Activated CD4-positive, alpha-beta T cell treated with anti-CD3 and anti-CD28 coated beads, Interleukin-2, amount 10 ng/mL, durations not matched to agents 7 days and 5 days (primary cell): ENCODE results near the gene MCTP2. TPM values are rescaled to one million over a fixed set of nuclear protein-coding genes. Genes with fewer than 3 reads are reported as not detected.

Experiments used
- CTCF ChIA-PET: fragments of 350-600 bp; sonication (Branson Sonifier 250); formaldehyde crosslinking; loops from one replicate; lab custom pipeline; 2021; ENCODE audit warnings: antibody characterized with exemption; lab: Charles Lee
- POLR2A ChIA-PET: fragments of 350-600 bp; sonication (Branson Sonifier 250); formaldehyde crosslinking; loops from one replicate; lab custom pipeline; 2021; ENCODE audit warnings: antibody characterized with exemption; lab: Charles Lee
- DNase-seq: peaks from one replicate; pipeline ENCODE4 v3.0.0-alpha.2; 2020
- H3K27ac Mint-ChIP-seq: one replicate; pipeline ENCODE4 v1.8.0; 2021; ENCODE audit warnings: mild to moderate bottlenecking, moderate library complexity, mixed read lengths
- H3K27me3 Mint-ChIP-seq: one replicate; pipeline ENCODE4 v1.8.0; 2021; ENCODE audit warnings: mixed read lengths
- H3K36me3 Mint-ChIP-seq: one replicate; pipeline ENCODE4 v1.8.0; 2021; ENCODE audit warnings: low read depth, mixed read lengths
- H3K4me1 Mint-ChIP-seq: one replicate; pipeline ENCODE4 v1.8.0; 2021; ENCODE audit warnings: mixed read lengths
- H3K4me3 Mint-ChIP-seq: one replicate; pipeline ENCODE4 v1.8.0; 2021; ENCODE audit warnings: mild to moderate bottlenecking, moderate library complexity, mixed read lengths
- H3K9me3 Mint-ChIP-seq: one replicate; pipeline ENCODE4 v1.8.0; 2021; ENCODE audit warnings: mixed read lengths
- total RNA-seq, 2 experiments: library from RNA; stranded (reverse); gene quantifications; one replicate each; pipeline ENCODE4 v1.2.3, GENCODE V29; 2021

The MCTP2 gene
- total RNA-seq, 2 experiments from 2014 or later: 17.0 to 17.2 TPM

DNA sequence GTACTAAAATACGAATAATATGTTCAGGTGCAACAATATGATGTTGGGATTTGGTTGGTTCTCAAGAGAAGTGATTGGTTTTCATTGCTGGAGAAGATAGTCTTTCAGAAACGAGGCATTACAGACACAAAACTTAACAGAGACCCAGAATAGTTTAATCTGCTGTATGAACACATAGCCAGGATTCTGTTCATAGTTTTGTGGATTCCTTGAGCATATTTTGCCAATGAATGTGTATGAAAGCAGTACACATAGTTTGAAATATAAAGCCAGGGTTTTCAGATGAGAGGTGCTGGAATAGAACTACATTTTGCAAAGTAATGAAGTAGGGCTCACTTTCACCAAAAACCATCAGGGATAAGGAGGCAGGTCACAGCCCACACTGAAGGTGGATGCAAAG is 5.7 kb upstream of the MCTP2 start:
- no peak for DNase-seq
- Mint-ChIP-seq H3K27ac (no peak overlapping the region), H3K27me3 (peaks cover 32% of the 10 kb centered on the region), H3K4me3 (no peak overlapping the region), H3K36me3 (peaks cover 3% of the 10 kb centered on the region), H3K4me1 (peaks cover 23% of the 10 kb centered on the region), H3K9me3 (peaks cover 6% of the 10 kb centered on the region)
- POLR2A ChIA-PET: no interaction called here
- CTCF ChIA-PET: interaction anchor here (1.3 to 1.7 kb wide), 3 partner anchors 62 to 78 kb away, joined by 3 to 4 read pairs (median 3); no protein-coding TSS in a partner anchor

- Mint-ChIP-seq H3K27ac (peak overlapping the region; percentile 11), H3K9me3 (no peaks in the 10 kb centered on the region), H3K4me3 (no peak overlapping the region), H3K27me3 (peaks cover 13% of the 10 kb centered on the region), H3K4me1 (peaks cover 45% of the 10 kb centered on the region), H3K36me3 (no peaks in the 10 kb centered on the region)
- POLR2A ChIA-PET: interaction anchor here (1.0 kb wide), 1 partner anchor 60 kb away, joined by 3 read pairs; no protein-coding TSS in a partner anchor
- CTCF ChIA-PET: interaction anchor here (1.0 to 2.1 kb wide), 2 partner anchors 96 kb away, joined by 3 to 9 read pairs; no protein-coding TSS in a partner anchor
- no peak for DNase-seq
Measured at GRCh38 chr15:94228611-94229010, 2.8 kb upstream of the MCTP2 start.

GRCh38 chr15:94229591-94230369 is 1.6 kb upstream of the MCTP2 start:
- DNase-seq: peak; percentile 81
- Mint-ChIP-seq H3K4me3 (peak overlapping the region; percentile 90), H3K4me1 (peaks cover 55% of the 10 kb centered on the region), H3K36me3 (peaks cover 5% of the 10 kb centered on the region), H3K27me3 (peaks cover 9% of the 10 kb centered on the region), H3K9me3 (no peaks in the 10 kb centered on the region), H3K27ac (peak overlapping the region; percentile 97)
- ChIA-PET CTCF (interaction anchor here (0.8 to 2.8 kb wide), 12 partner anchors 8 to 95 kb away, joined by 3 to 10 read pairs (median 4); no protein-coding TSS in a partner anchor), POLR2A (interaction anchor here (1.0 kb wide), 2 partner anchors 59 to 77 kb away, joined by 3 to 4 read pairs; no protein-coding TSS in a partner anchor)

- peak overlapping the region; percentile 97 for H3K27ac Mint-ChIP-seq
- peaks cover 59% of the 10 kb centered on the region for H3K4me1 Mint-ChIP-seq
- H3K9me3 Mint-ChIP-seq: no peaks in the 10 kb centered on the region
- DNase-seq: no peak
- ChIA-PET CTCF (interaction anchor here (0.9 to 2.8 kb wide), 9 partner anchors 10 to 94 kb away, joined by 3 to 10 read pairs (median 5); no protein-coding TSS in a partner anchor), POLR2A (interaction anchor here (1.0 to 1.5 kb wide), 2 partner anchors 76 to 94 kb away, joined by 4 read pairs; no protein-coding TSS in a partner anchor)
- peaks cover 6% of the 10 kb centered on the region for H3K27me3 Mint-ChIP-seq
- H3K36me3 Mint-ChIP-seq: peaks cover 9% of the 10 kb centered on the region
- peak overlapping the region; percentile 90 for H3K4me3 Mint-ChIP-seq
Measured at GRCh38 chr15:94230431-94230882, 904 bp upstream of the MCTP2 start.

DNA sequence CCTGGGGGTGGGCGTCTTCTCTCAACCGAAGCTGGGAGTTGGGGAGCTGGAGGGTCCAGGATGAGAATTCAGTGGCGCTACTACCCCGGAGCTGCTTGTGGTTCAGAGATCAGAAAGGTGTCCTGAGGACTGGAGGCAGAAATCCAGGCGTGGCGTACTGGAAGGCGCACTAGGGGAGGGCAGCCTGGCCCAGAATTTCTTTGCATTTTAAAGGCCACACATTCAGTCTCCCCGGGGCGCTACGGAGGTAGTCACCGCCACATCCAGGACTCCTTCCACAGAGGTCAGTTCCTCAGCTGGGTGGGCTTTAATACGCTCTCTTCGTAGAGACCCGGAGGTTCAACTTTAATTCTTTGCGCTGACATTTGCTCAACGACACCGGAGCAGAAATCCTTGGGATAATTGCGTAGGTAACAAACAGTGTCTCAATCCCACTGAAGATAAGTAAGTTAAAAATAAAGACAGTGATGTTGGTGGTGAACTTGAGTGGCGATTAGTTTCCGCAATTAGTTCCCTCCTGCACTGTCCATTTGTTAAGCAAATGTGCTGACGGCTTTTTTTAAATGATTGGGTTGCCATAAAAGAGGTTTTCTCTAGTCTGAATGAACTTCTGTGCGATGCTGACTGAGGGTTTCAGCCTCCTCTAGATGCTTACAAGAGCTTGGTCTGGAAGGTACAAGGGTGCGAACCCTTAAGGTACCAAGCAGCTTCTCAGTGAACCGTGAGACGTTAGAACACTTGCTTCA is 535 bp downstream of the MCTP2 start:
- Mint-ChIP-seq H3K4me1 (peaks cover 72% of the 10 kb centered on the region), H3K9me3 (no peaks in the 10 kb centered on the region), H3K27me3 (peaks cover 2% of the 10 kb centered on the region), H3K36me3 (peaks cover 14% of the 10 kb centered on the region), H3K4me3 (peak overlapping the region; percentile 90), H3K27ac (peak overlapping the region; percentile 97)
- DNase-seq: no peak
- ChIA-PET POLR2A (interaction anchor here (0.6 to 1.5 kb wide), 2 partner anchors 92 to 93 kb away, joined by 4 read pairs; no protein-coding TSS in a partner anchor), CTCF (interaction anchor here (0.9 to 2.8 kb wide), 6 partner anchors 10 to 92 kb away, joined by 3 to 11 read pairs (median 7); no protein-coding TSS in a partner anchor)

- no peak overlapping the region for H3K4me3 Mint-ChIP-seq
- H3K27ac Mint-ChIP-seq: no peak overlapping the region
- H3K36me3 Mint-ChIP-seq: peaks cover 16% of the 10 kb centered on the region
- CTCF ChIA-PET: interaction anchor here (2.8 kb wide), 1 partner anchor 90 kb away, joined by 11 read pairs; no protein-coding TSS in a partner anchor
- POLR2A ChIA-PET: no interaction called here
- H3K9me3 Mint-ChIP-seq: no peaks in the 10 kb centered on the region
- H3K27me3 Mint-ChIP-seq: peaks cover 2% of the 10 kb centered on the region
- DNase-seq: no peak
- H3K4me1 Mint-ChIP-seq: peaks cover 83% of the 10 kb centered on the region
Measured at GRCh38 chr15:94233441-94233840, 2.1 kb downstream of the MCTP2 start.

DNA sequence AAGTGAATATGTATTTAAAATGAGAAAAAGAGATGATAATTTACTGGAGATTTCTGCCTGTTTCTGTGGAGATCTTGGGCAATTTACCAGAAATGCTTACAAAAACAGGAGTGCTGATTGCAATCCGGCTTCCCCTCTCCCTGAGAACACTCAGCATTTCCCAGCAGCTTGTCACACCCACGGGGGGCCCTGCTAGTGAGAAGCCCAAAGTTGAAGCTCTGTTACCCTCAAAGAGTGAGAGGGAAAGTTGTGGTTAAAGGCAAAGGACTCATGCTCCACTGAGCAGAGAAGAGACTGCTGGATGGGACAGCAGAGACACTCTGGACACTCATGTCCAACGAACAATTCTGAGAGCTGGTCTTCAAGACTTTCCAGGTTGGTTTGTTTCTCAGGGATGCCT is 2.9 kb downstream of the MCTP2 start:
- ChIA-PET CTCF (interaction anchor here (0.8 to 1.1 kb wide), 3 partner anchors 18 to 73 kb away, joined by 3 read pairs; no protein-coding TSS in a partner anchor), POLR2A (no interaction called here)
- Mint-ChIP-seq H3K36me3 (peaks cover 16% of the 10 kb centered on the region), H3K27ac (no peak overlapping the region), H3K4me3 (no peak overlapping the region), H3K27me3 (no peaks in the 10 kb centered on the region), H3K9me3 (no peaks in the 10 kb centered on the region), H3K4me1 (peaks cover 80% of the 10 kb centered on the region)
- no peak for DNase-seq

- H3K4me1 Mint-ChIP-seq: peaks cover 79% of the 10 kb centered on the region
- peaks cover 16% of the 10 kb centered on the region for H3K36me3 Mint-ChIP-seq
- ChIA-PET POLR2A (interaction anchor here (0.7 kb wide), 1 partner anchor 61 kb away, joined by 10 read pairs; no protein-coding TSS in a partner anchor), CTCF (interaction anchor here (1.1 kb wide), 1 partner anchor 17 kb away, joined by 3 read pairs; no protein-coding TSS in a partner anchor)
- H3K4me3 Mint-ChIP-seq: no peak overlapping the region
- H3K27ac Mint-ChIP-seq: no peak overlapping the region
- H3K27me3 Mint-ChIP-seq: no peaks in the 10 kb centered on the region
- no peaks in the 10 kb centered on the region for H3K9me3 Mint-ChIP-seq
- no peak for DNase-seq
Measured at GRCh38 chr15:94235041-94235440, 3.7 kb downstream of the MCTP2 start.

GRCh38 chr15:94235646-94236045 is 4.3 kb downstream of the MCTP2 start:
- POLR2A ChIA-PET: interaction anchor here (0.7 kb wide), 1 partner anchor 61 kb away, joined by 10 read pairs; no protein-coding TSS in a partner anchor
- H3K27ac Mint-ChIP-seq: no peak overlapping the region
- peaks cover 16% of the 10 kb centered on the region for H3K36me3 Mint-ChIP-seq
- peaks cover 79% of the 10 kb centered on the region for H3K4me1 Mint-ChIP-seq
- no peak for DNase-seq
- no peaks in the 10 kb centered on the region for H3K27me3 Mint-ChIP-seq
- H3K9me3 Mint-ChIP-seq: no peaks in the 10 kb centered on the region
- H3K4me3 Mint-ChIP-seq: no peak overlapping the region
- CTCF ChIA-PET: interaction anchor here (1.2 to 1.3 kb wide), 2 partner anchors 12 to 17 kb away, joined by 3 read pairs; no protein-coding TSS in a partner anchor

GRCh38 chr15:94236608-94237007 is 5.2 kb downstream of the MCTP2 start:
- POLR2A ChIA-PET: no interaction called here
- Mint-ChIP-seq H3K36me3 (peaks cover 16% of the 10 kb centered on the region), H3K4me1 (peaks cover 80% of the 10 kb centered on the region), H3K9me3 (no peaks in the 10 kb centered on the region), H3K27me3 (no peaks in the 10 kb centered on the region), H3K27ac (no peak overlapping the region), H3K4me3 (no peak overlapping the region)
- CTCF ChIA-PET: interaction anchor here (1.2 to 1.3 kb wide), 2 partner anchors 11 to 16 kb away, joined by 3 read pairs; no protein-coding TSS in a partner anchor
- no peak for DNase-seq

- H3K4me3 Mint-ChIP-seq: no peak overlapping the region
- H3K36me3 Mint-ChIP-seq: peaks cover 16% of the 10 kb centered on the region
- no peaks in the 10 kb centered on the region for H3K9me3 Mint-ChIP-seq
- H3K4me1 Mint-ChIP-seq: peaks cover 67% of the 10 kb centered on the region
- no peak for DNase-seq
- H3K27me3 Mint-ChIP-seq: no peaks in the 10 kb centered on the region
- ChIA-PET CTCF (interaction anchor here (1.0 to 1.1 kb wide), 2 partner anchors 9 to 63 kb away, joined by 3 read pairs; no protein-coding TSS in a partner anchor), POLR2A (no interaction called here)
- H3K27ac Mint-ChIP-seq: no peak overlapping the region
Measured at GRCh38 chr15:94237903-94238302, 6.5 kb downstream of the MCTP2 start.
